ENCODE data around the gene EGFL7. TPM values are rescaled to one million over a fixed set of nuclear protein-coding genes. Genes with fewer than 3 reads are reported as not detected.
A peak's percentile ranks its signal among the peaks of the same experiment; 100 is the strongest.

The EGFL7 gene
- total RNA-seq, 5 donors from 2014 or later (not counting 1 experiment from before 2014, with no cell fraction given) = 0.43 to 1.9 (median 1.1) TPM

DNA sequence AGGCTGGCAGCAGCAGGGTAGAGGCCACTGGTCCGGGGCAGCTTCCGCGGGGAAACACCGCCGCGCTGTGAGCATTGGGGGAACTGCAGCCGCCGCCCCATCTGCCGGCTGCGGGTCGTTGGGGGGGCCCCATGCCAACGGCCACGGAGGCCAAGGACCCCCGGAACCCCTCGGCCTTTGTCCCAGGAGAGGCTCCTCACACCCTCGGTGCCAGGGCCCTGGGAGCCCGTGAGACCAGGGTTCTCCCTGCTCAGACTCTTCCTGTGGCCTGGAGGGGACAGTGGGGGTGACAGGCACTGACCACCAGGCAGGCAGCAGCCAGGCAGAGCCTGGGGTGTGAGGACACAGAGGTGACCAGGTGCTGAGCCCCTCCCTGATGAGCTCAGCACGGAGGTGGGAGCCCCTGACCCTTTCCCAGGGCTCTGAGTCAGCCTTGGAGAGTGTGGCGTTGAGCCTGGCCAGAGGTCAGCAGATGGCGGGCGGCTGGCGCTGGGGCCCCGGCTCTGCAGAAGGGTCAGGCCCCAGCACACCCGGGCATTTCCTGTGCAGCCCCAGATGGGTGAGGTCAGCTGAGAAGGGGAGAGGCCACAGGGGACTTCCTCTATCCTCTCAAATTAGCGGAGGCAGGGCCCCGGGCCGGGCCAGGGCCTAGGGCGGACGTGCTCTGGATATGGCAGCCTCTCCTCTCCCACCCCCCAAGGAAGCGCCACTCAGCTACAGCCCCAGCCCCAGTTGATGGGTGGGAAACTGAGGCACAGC lies 17.9 kb upstream of the EGFL7 start:
- WGBS (ENCODE audit: insufficient coverage) = 10% methylated on average over 24 of the region's 30 CpGs
- Mint-ChIP-seq H3K9me3 (no peaks in the 10 kb centered on the region), H3K4me3 (no peak overlapping the region), H3K36me3 (no peaks in the 10 kb centered on the region), H3K4me1 (peaks cover 0 to 7% (median 0%) of the 10 kb centered on the region in 3 donors), H3K27me3 (peaks cover 8 to 31% of the 10 kb centered on the region in 2 donors), H3K27ac (no peak overlapping the region)
- peak; percentile 5 to 94 (median 88) for ATAC-seq (replicated peaks in 1 of 4)
- Histone ChIP-seq H3K4me1 (ENCODE audit: control insufficient read depth in 1 of 2, extremely low read depth in 1 of 2, insufficient read depth in 2 of 2, low read length in 2 of 2) (peaks cover 2 to 20% of the 10 kb centered on the region in 2 experiments), H3K36me3 (ENCODE audit: control insufficient read depth in 2 of 2, extremely low read depth in 1 of 2, insufficient read depth in 1 of 2, low read length in 1 of 2) (no peaks in the 10 kb centered on the region), H3K27me3 (replicated peaks in 1 of 2; ENCODE audit: control insufficient read depth in 2 of 2, extremely low read depth in 1 of 2, insufficient read depth in 2 of 2, low read length in 1 of 2) (peaks cover 0 to 81% of the 10 kb centered on the region in 2 experiments), H3K4me3 (ENCODE audit: control insufficient read depth in 1 of 2, extremely low read depth in 1 of 2, low read length in 1 of 2) (no peak overlapping the region), H3K27ac (ENCODE audit: low read length) (no peak overlapping the region), H3K9me3 (no peaks in the 10 kb centered on the region)
- CTCF ChIA-PET = interaction anchor here in 1 of 2 donors (0.7 kb wide), 1 partner anchor 58 kb away, joined by 3 read pairs; no protein-coding TSS in a partner anchor
- POLR2A ChIA-PET = no interaction called here
- DNase-seq = peak in 27 of 35 experiments; percentile 36 to 80 (median 68)

DNA sequence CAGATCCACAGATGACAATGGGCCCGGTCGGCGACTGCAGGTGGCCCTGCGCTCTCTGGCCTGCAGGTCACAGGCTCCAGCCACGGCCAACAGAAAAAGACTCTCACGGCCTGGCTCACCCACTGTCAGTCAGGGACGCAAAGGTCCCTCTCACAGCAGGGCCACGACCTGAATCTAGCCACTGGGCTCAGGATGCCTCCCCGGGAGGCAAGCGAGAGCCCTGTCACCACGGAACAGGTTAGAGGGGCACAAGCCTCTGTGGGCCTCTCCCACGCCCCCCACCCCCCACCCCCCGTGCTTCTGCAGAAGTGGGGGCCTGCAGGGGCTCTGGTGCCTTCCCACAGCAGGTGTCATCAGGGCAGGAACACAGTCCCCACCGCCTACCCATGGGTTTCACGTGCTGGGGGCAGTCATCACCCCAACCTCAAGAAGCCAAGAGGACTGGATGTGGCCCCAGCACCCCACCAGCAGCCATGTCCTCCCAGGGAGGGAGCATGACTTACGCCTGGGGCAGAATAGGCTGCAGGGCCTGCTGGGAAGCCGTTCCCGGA lies 17.3 kb upstream of the EGFL7 start:
- H3K9me3 ChIP-seq = no peaks in the 10 kb centered on the region
- no peak overlapping the region for H3K4me3 ChIP-seq (ENCODE audit: control insufficient read depth in 1 of 2, extremely low read depth in 1 of 2, low read length in 1 of 2)
- ChIA-PET POLR2A (no interaction called here), CTCF (no interaction called here)
- ATAC-seq (replicated peaks in 1 of 4) (no peak), DNase-seq (no peak)
- Mint-ChIP-seq H3K36me3 (no peaks in the 10 kb centered on the region), H3K9me3 (no peaks in the 10 kb centered on the region), H3K4me3 (no peak overlapping the region), H3K4me1 (peaks cover 0 to 7% (median 0%) of the 10 kb centered on the region in 3 donors), H3K27me3 (peaks cover 8 to 29% of the 10 kb centered on the region in 2 donors), H3K27ac (no peak overlapping the region)
- H3K27ac ChIP-seq (ENCODE audit: low read length) = no peak overlapping the region
- 51% methylated on average over 14 of the region's 18 CpGs for WGBS (ENCODE audit: insufficient coverage)
- peaks cover 0 to 84% of the 10 kb centered on the region in 2 experiments for H3K27me3 ChIP-seq (replicated peaks in 1 of 2; ENCODE audit: control insufficient read depth in 2 of 2, extremely low read depth in 1 of 2, insufficient read depth in 2 of 2, low read length in 1 of 2)
- H3K36me3 ChIP-seq (ENCODE audit: control insufficient read depth in 2 of 2, extremely low read depth in 1 of 2, insufficient read depth in 1 of 2, low read length in 1 of 2) = no peaks in the 10 kb centered on the region
- peaks cover 2 to 20% of the 10 kb centered on the region in 2 experiments for H3K4me1 ChIP-seq (ENCODE audit: control insufficient read depth in 1 of 2, extremely low read depth in 1 of 2, insufficient read depth in 2 of 2, low read length in 2 of 2)

DNA sequence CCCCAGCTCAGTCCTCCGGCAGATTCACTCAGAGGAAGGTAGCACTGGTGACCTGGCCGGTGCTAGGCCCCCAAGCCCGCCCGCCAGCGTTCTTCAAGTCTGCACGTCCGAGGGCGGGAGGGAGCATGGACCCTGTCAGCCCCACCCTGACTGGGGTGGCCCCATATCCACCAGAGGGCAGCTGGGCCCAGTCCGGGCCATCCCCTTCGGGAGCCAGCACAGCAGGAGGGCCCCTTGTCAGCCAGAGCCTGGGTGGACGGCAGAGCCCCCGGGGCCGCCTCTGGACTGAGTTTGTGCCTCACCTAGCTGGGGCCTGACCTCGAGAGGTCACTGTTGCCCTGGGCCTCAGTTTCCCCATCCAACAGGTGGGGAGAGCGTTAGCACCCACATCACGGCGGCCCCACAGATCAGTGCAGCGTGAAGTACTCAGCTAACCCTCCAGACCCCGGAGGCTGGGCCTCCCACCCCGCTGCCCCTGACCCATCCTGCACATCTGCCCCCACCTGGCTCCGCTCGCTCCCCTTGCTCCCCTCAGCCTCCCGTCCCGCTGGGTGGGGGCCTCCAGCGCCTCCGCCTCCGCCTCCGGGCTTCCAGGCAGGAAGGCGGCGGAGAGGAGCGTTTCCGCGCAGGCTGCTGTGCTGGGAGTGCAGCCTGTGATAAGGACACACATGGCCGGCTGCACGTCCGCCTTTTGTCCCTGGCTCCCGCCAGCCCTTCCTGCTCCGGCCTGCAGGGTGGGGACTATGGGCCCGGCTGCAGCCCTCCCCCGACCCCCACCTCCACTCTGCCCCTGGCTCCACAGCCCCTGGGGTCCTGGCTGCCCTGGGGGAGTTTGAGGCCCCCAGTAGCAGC lies 16.6 kb upstream of the EGFL7 start:
- Histone ChIP-seq H3K27me3 (replicated peaks in 1 of 2; ENCODE audit: control insufficient read depth in 2 of 2, extremely low read depth in 1 of 2, insufficient read depth in 2 of 2, low read length in 1 of 2) (peaks cover 0 to 81% of the 10 kb centered on the region in 2 experiments), H3K4me3 (ENCODE audit: control insufficient read depth in 1 of 2, extremely low read depth in 1 of 2, low read length in 1 of 2) (no peak overlapping the region), H3K36me3 (ENCODE audit: control insufficient read depth in 2 of 2, extremely low read depth in 1 of 2, insufficient read depth in 1 of 2, low read length in 1 of 2) (no peaks in the 10 kb centered on the region), H3K4me1 (ENCODE audit: control insufficient read depth in 1 of 2, extremely low read depth in 1 of 2, insufficient read depth in 2 of 2, low read length in 2 of 2) (peaks cover 2 to 20% of the 10 kb centered on the region in 2 experiments), H3K27ac (ENCODE audit: low read length) (no peak overlapping the region), H3K9me3 (no peaks in the 10 kb centered on the region)
- no peak for ATAC-seq (replicated peaks in 1 of 4)
- ChIA-PET POLR2A (interaction anchor here in 1 of 2 donors (0.6 to 0.7 kb wide), 2 partner anchors 21 to 67 kb away, joined by 3 to 4 read pairs; no protein-coding TSS in a partner anchor), CTCF (no interaction called here)
- Mint-ChIP-seq H3K36me3 (no peaks in the 10 kb centered on the region), H3K9me3 (no peaks in the 10 kb centered on the region), H3K27me3 (peaks cover 8 to 29% of the 10 kb centered on the region in 2 donors), H3K4me3 (no peak overlapping the region), H3K4me1 (peaks cover 0 to 7% (median 0%) of the 10 kb centered on the region in 3 donors), H3K27ac (no peak overlapping the region)
- DNase-seq = no peak
- WGBS (ENCODE audit: insufficient coverage) = 46% methylated on average over 33 of the region's 40 CpGs

DNA sequence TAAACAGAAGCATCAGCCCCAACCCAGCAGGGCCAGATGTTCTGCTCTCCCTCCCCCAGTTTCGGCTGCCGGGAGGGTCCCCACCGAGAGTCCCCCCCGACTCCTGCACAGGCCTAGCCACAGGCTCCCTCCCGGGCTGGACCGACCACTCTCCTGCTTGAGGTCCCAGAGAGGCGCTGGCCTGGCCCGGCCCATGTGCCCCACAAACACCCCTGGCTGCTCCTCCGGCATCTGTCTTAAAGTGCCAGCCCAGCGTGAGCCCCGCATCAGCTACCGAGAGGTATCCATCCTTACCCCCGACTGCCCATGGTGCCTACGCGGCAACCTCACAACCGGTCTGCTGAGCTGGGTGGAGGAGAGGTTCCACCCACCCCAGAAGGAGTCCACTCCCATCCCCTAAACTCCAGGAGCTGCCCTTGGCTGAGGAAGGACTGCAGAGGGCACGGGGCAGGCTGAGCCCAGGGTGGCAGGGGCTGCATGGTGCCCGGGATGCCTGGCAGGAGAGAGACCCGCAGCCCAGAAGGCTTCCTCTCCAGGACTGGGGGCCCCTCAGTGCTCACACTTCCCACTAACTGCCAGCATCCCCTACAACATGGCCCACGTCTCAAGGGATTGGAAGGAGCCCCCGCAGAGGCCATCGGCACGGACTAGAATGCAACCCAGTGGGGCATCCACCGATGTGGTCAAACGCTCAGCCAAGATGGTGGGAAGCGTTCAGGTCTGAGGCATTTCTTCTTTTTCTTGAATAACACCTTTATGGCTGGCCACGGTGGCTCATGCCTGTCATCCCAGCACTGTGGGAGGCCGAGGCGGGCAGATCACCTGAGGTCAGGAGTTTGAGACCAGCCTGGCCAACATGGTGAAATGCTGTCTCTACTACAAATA lies 15.6 kb upstream of the EGFL7 start:
- WGBS (ENCODE audit: insufficient coverage) = 49% methylated on average over 12 of the region's 29 CpGs
- CTCF ChIA-PET = no interaction called here
- Mint-ChIP-seq H3K4me3 (no peak overlapping the region), H3K27ac (no peak overlapping the region), H3K4me1 (peaks cover 0 to 7% (median 0%) of the 10 kb centered on the region in 3 donors), H3K36me3 (no peaks in the 10 kb centered on the region), H3K9me3 (no peaks in the 10 kb centered on the region), H3K27me3 (peaks cover 11 to 33% of the 10 kb centered on the region in 2 donors)
- Histone ChIP-seq H3K36me3 (ENCODE audit: control insufficient read depth in 2 of 2, extremely low read depth in 1 of 2, insufficient read depth in 1 of 2, low read length in 1 of 2) (no peaks in the 10 kb centered on the region), H3K27ac (ENCODE audit: low read length) (no peak overlapping the region), H3K4me1 (ENCODE audit: control insufficient read depth in 1 of 2, extremely low read depth in 1 of 2, insufficient read depth in 2 of 2, low read length in 2 of 2) (peaks cover 2 to 20% of the 10 kb centered on the region in 2 experiments), H3K9me3 (no peaks in the 10 kb centered on the region), H3K4me3 (ENCODE audit: control insufficient read depth in 1 of 2, extremely low read depth in 1 of 2, low read length in 1 of 2) (no peak overlapping the region), H3K27me3 (replicated peaks in 1 of 2; ENCODE audit: control insufficient read depth in 2 of 2, extremely low read depth in 1 of 2, insufficient read depth in 2 of 2, low read length in 1 of 2) (peaks cover 0 to 76% of the 10 kb centered on the region in 2 experiments)
- ATAC-seq (replicated peaks in 1 of 4) (no peak), DNase-seq (no peak)
- POLR2A ChIA-PET = interaction anchor here in 1 of 2 donors (0.6 to 0.7 kb wide), 2 partner anchors 22 to 68 kb away, joined by 3 to 4 read pairs; no protein-coding TSS in a partner anchor

DNA sequence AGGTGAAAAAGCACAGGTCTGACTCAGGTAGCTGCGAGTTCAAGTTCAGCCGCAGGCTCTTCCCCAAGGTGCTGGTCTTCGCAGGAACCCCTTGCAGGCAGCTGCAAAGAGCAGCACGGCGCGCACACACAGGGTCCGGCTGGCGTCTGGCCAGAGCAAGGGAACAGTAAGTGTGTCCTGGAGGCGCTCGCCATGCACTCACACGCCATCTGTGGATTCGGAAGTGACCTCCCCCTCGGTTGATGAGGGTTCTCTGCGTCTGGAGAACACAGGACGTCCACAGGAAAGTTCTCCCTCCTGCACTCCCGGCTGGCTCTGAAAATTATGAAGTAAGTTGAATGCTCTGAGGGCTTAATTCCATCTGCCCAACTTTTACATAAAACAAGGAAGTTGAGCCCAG lies 14.0 kb upstream of the EGFL7 start:
- no peak for ATAC-seq (replicated peaks in 1 of 4)
- Mint-ChIP-seq H3K36me3 (no peaks in the 10 kb centered on the region), H3K4me3 (no peak overlapping the region), H3K27me3 (peaks cover 16 to 33% of the 10 kb centered on the region in 2 donors), H3K27ac (no peak overlapping the region), H3K4me1 (peaks cover 0 to 3% (median 0%) of the 10 kb centered on the region in 3 donors), H3K9me3 (no peaks in the 10 kb centered on the region)
- Histone ChIP-seq H3K4me3 (ENCODE audit: control insufficient read depth in 1 of 2, extremely low read depth in 1 of 2, low read length in 1 of 2) (no peak overlapping the region), H3K27ac (ENCODE audit: low read length) (no peak overlapping the region), H3K4me1 (ENCODE audit: control insufficient read depth in 1 of 2, extremely low read depth in 1 of 2, insufficient read depth in 2 of 2, low read length in 2 of 2) (peaks cover 2 to 20% of the 10 kb centered on the region in 2 experiments), H3K27me3 (replicated peaks in 1 of 2; ENCODE audit: control insufficient read depth in 2 of 2, extremely low read depth in 1 of 2, insufficient read depth in 2 of 2, low read length in 1 of 2) (peaks cover 0 to 79% of the 10 kb centered on the region in 2 experiments), H3K9me3 (no peaks in the 10 kb centered on the region), H3K36me3 (ENCODE audit: control insufficient read depth in 2 of 2, extremely low read depth in 1 of 2, insufficient read depth in 1 of 2, low read length in 1 of 2) (no peaks in the 10 kb centered on the region)
- WGBS (ENCODE audit: insufficient coverage) = 41% methylated on average over 12 of the region's 16 CpGs
- CTCF ChIA-PET = no interaction called here
- DNase-seq = no peak
- POLR2A ChIA-PET = no interaction called here

Data from T-cell (primary cell).